Smooth muscle cell (in vitro differentiated cells): ENCODE results near the gene ATG7. TPM values are rescaled to one million over a fixed set of nuclear protein-coding genes. Genes with fewer than 3 reads are reported as not detected.

Experiments used
- DNase-seq: peaks from one replicate; lab custom pipeline; 2025; ENCODE audit not compliant: unreplicated experiment; lab: John Stamatoyannopoulos, UW
- H2AFZ ChIP-seq: fragments of 200-600 bp; sonication (generic); 2 replicates; pipeline ENCODE4 v1.6.0; 2016; ENCODE audit warnings: antibody characterized with exemption, low read depth, mild to moderate bottlenecking
- H3F3A ChIP-seq: fragments of 200-600 bp; sonication (generic); 2 replicates; pipeline ENCODE4 v1.6.0; 2017; ENCODE audit warnings: antibody characterized with exemption, low read depth
- H3K27ac ChIP-seq: fragments of 200-600 bp; sonication (generic); 2 replicates; pipeline ENCODE4 v1.5.1; 2016; ENCODE audit warnings: low read depth, mild to moderate bottlenecking
- H3K27me3 ChIP-seq: fragments of 200-600 bp; sonication (generic); 2 replicates; pipeline ENCODE4 v1.6.1; 2016; ENCODE audit warnings: low read depth, mild to moderate bottlenecking
- H3K36me3 ChIP-seq: fragments of 200-600 bp; sonication (generic); 2 replicates; pipeline ENCODE4 v1.5.1; 2016; ENCODE audit warnings: low read depth
- H3K4me1 ChIP-seq: fragments of 200-600 bp; sonication (generic); 2 replicates; pipeline ENCODE4 v1.5.1; 2016; ENCODE audit warnings: low read depth
- H3K4me2 ChIP-seq: fragments of 200-600 bp; sonication (generic); 2 replicates; pipeline ENCODE4 v1.6.0; 2016; ENCODE audit warnings: mild to moderate bottlenecking
- H3K4me3 ChIP-seq: fragments of 200-600 bp; sonication (generic); 2 replicates; pipeline ENCODE4 v1.5.1; 2016; ENCODE audit warnings: mild to moderate bottlenecking
- H3K79me2 ChIP-seq: fragments of 200-600 bp; sonication (generic); 2 replicates; pipeline ENCODE4 v1.6.0; 2016; ENCODE audit warnings: low read depth, mild to moderate bottlenecking
- H3K9ac ChIP-seq: fragments of 200-600 bp; sonication (generic); 2 replicates; pipeline ENCODE4 v1.6.0; 2016; ENCODE audit warnings: low read depth
- H3K9me3 ChIP-seq: fragments of 200-600 bp; sonication (generic); replicated peaks from 2 replicates; pipeline ENCODE4 v1.5.1; 2016; ENCODE audit warnings: low read depth
- H4K20me1 ChIP-seq: fragments of 200-600 bp; sonication (generic); 2 replicates; pipeline ENCODE4 v1.6.0; 2016; ENCODE audit warnings: low read depth
- WGBS: methylation state at CpG from one replicate; pipeline ENCODE4 v1.1.7; 2016; ENCODE audit warnings: low lambda C conversion rate; 5-methylcytosine and 5-hydroxymethylcytosine counted together
- polyA plus RNA-seq: library from polyadenylated mRNA; unstranded; fragments of >200 nt; fragmentation: Nextera tagmentation; extraction: Ambion mirVana; gene quantifications from 2 replicates; pipeline ENCODE4 v1.2.1, GENCODE V29; 2016
- total RNA-seq: library from RNA; depleted of rRNA; stranded (reverse); fragments of >200 nt; gene quantifications from 2 replicates; pipeline ENCODE4 v1.2.3, GENCODE V29; 2014
- TF ChIP-seq, protein P1 (sequence below): fragments of 200-600 bp; sonication (generic); IDR thresholded peaks from 2 replicates; pipeline ENCODE4 v1.5.1; 2017; ENCODE audit warnings: borderline replicate concordance, mild to moderate bottlenecking, antibody characterized with exemption; ENCODE audit not compliant: insufficient read depth, poor library complexity, severe bottlenecking

The ATG7 gene
- total and polyA plus RNA-seq, 2 experiments from 2014 or later = 19.4 to 40.3 TPM

DNA sequence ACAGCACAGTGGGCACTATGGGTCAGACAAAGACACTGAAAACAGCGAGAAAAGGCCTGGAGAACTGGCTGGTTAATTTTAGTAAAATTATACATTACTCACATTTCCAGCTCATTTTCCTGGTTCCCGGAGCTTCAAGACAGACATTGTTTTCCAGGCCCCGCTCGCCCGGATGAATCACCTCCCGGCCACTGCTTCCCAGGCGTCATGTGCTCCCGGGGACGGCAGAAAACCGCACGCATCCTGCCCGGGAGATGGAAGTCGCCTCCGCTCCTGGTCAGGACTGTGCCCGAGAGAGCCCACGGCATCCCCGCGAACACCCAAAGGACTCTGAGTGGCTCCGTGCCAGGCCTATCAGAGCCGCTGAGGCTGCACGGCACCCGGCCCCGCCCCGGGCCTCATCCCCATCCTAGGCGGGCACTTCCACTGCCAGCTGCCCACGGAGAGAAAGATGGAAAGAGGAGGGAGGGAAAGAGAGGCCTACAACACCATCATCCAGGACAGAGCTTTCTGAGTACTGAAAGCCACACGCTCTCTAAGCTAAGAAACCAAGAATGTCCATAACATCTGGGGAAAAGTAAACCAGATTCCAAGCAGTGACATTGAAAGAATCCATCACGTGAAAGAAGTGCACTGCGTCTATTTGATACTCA lies 296.4 kb downstream of the ATG7 start:
- 16% methylated on average over 29 of the region's 29 CpGs for WGBS
- Histone ChIP-seq H3K36me3 (no peaks in the 10 kb centered on the region), H3K27me3 (no peaks in the 10 kb centered on the region), H3K4me3 (no peak overlapping the region), H3K79me2 (peaks cover 87% of the 10 kb centered on the region), H2AFZ (no peak overlapping the region), H3F3A (peaks cover 39% of the 10 kb centered on the region), H3K9ac (peak overlapping the region; percentile 91), H4K20me1 (peaks cover 61% of the 10 kb centered on the region), H3K27ac (peak overlapping the region; percentile 98), H3K4me1 (peaks cover 6% of the 10 kb centered on the region), H3K4me2 (peak overlapping the region; percentile 58), H3K9me3 (no peaks in the 10 kb centered on the region)
- TF ChIP-seq, protein P1, sequence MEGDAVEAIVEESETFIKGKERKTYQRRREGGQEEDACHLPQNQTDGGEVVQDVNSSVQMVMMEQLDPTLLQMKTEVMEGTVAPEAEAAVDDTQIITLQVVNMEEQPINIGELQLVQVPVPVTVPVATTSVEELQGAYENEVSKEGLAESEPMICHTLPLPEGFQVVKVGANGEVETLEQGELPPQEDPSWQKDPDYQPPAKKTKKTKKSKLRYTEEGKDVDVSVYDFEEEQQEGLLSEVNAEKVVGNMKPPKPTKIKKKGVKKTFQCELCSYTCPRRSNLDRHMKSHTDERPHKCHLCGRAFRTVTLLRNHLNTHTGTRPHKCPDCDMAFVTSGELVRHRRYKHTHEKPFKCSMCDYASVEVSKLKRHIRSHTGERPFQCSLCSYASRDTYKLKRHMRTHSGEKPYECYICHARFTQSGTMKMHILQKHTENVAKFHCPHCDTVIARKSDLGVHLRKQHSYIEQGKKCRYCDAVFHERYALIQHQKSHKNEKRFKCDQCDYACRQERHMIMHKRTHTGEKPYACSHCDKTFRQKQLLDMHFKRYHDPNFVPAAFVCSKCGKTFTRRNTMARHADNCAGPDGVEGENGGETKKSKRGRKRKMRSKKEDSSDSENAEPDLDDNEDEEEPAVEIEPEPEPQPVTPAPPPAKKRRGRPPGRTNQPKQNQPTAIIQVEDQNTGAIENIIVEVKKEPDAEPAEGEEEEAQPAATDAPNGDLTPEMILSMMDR = no peak
- peak; percentile 71 for DNase-seq

DNA sequence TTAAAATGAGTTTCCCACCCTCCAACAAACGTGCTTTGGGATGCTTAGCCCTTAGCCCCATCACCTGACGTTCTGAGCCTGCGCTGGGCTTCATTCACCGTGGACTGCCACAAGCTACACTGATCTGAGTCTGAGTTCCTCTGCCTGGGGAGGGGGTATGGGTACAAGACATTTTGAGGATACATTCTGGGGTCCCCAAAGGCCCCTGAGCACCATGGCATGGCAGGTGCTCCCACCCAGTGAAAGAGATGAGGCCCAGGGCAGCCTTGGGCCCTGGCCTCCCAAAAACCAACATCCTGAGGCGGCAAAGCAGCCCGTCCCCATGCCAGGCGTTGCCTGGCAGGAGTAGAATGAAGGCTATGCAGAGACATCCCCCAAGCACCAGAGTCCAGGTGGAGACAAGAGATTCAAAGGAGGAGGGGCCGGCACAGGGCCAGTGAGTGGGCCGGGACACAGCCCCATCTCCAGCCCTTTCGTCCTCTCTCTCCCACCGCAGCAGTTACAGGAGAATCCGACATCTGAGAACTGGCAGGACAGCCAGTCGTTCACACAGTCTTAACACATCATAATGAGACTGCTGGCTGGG lies 297.1 kb downstream of the ATG7 start:
- Histone ChIP-seq H3K4me3 (no peak overlapping the region), H3K9ac (peak overlapping the region; percentile 91)

DNA sequence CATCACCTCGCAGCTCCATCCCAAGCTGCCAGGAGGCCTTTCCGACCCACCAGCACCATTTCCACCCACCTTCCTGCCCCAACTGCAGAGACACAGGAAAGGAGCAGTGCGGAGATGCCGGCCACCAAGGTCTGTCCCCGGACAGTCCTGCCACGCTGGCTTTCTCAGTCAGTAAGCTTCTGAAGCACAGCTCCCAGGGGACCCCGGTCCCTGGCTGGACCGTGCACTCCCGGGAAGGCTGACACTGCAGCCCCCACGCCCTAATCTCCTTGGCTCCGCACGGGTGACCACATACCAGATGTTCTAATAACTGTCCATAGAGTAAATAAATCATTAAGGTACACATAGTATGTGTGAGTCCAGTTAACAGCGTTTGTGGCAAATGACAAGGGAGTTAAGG lies 298.1 kb downstream of the ATG7 start:
- H3K27me3 ChIP-seq = no peaks in the 10 kb centered on the region
- TF ChIP-seq, protein P1 = no peak
- no peak overlapping the region for H2AFZ ChIP-seq
- no peak overlapping the region for H3K4me3 ChIP-seq
- peaks cover 40% of the 10 kb centered on the region for H3F3A ChIP-seq
- no peaks in the 10 kb centered on the region for H3K36me3 ChIP-seq
- no peak for DNase-seq
- peak overlapping the region; percentile 91 for H3K9ac ChIP-seq
- peak overlapping the region; percentile 98 for H3K27ac ChIP-seq
- H4K20me1 ChIP-seq = peaks cover 64% of the 10 kb centered on the region
- no peaks in the 10 kb centered on the region for H3K9me3 ChIP-seq
- H3K4me2 ChIP-seq = peak overlapping the region; percentile 62
- H3K4me1 ChIP-seq = peaks cover 6% of the 10 kb centered on the region
- WGBS = 44% methylated on average over 13 of the region's 13 CpGs
- H3K79me2 ChIP-seq = peaks cover 86% of the 10 kb centered on the region

More for the DNA sequence above, 297.1 kb downstream of the ATG7 start:
- 83% methylated on average over 13 of the region's 13 CpGs for WGBS
- Histone ChIP-seq H3F3A (peaks cover 39% of the 10 kb centered on the region), H4K20me1 (peaks cover 62% of the 10 kb centered on the region), H3K4me2 (peak overlapping the region; percentile 58), H3K27ac (peak overlapping the region; percentile 98), H3K79me2 (peaks cover 87% of the 10 kb centered on the region), H2AFZ (no peak overlapping the region), H3K9me3 (no peaks in the 10 kb centered on the region), H3K27me3 (no peaks in the 10 kb centered on the region), H3K36me3 (no peaks in the 10 kb centered on the region), H3K4me1 (peaks cover 6% of the 10 kb centered on the region)
- TF ChIP-seq, protein P1 = no peak
- no peak for DNase-seq
